C4-2B (cell line): ENCODE measurements around the gene ANKRD44.

Experiments used
- ZFX ChIP-seq: fragments of 450-650 bp; IDR thresholded peaks from 2 replicates; pipeline ENCODE4 v1.6.1; 2017
- TF ChIP-seq, protein P1 (sequence below): fragments of 450-650 bp; conservative IDR thresholded peaks from 2 replicates; pipeline ENCODE4 v1.5.1; 2017; ENCODE audit warnings: mild to moderate bottlenecking

DNA sequence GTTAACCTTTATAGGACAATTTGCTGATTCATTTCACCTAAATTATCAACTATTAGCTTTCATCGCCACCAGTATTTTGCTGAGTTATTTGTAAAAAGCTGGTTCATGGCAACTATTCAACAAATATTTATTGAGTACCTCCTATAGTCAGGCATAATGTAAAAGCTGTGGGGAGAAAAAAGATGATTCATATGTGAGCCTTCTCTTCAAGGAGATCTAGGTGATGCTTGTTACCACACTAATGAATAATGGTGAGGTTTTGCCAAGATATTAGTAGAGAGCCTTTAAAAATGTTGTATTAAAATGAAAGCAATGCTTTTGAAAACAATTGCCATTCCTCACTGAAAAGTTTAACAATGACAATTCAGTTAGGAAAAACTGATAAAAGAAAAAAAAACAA, 187.8 kb downstream of the ANKRD44 start:
- TF ChIP-seq, protein P1, sequence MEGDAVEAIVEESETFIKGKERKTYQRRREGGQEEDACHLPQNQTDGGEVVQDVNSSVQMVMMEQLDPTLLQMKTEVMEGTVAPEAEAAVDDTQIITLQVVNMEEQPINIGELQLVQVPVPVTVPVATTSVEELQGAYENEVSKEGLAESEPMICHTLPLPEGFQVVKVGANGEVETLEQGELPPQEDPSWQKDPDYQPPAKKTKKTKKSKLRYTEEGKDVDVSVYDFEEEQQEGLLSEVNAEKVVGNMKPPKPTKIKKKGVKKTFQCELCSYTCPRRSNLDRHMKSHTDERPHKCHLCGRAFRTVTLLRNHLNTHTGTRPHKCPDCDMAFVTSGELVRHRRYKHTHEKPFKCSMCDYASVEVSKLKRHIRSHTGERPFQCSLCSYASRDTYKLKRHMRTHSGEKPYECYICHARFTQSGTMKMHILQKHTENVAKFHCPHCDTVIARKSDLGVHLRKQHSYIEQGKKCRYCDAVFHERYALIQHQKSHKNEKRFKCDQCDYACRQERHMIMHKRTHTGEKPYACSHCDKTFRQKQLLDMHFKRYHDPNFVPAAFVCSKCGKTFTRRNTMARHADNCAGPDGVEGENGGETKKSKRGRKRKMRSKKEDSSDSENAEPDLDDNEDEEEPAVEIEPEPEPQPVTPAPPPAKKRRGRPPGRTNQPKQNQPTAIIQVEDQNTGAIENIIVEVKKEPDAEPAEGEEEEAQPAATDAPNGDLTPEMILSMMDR: no peak
- TF ChIP-seq ZFX: no peak
